Mesothelial cell of epicardium (in vitro differentiated cells): Measurements from ENCODE around the gene CEP78. TPM values are rescaled to one million over a fixed set of nuclear protein-coding genes. Genes with fewer than 3 reads are reported as not detected.

Source experiments
- DNase-seq, 2 experiments: peaks; one replicate each; pipeline ENCODE4 v3.0.0; 2021; ENCODE audit warnings: low spot score in 2 of 2; ENCODE audit not compliant: unreplicated experiment in 2 of 2
- H3K27ac Mint-ChIP-seq: 2 replicates; pipeline ENCODE4 v1.8.0; 2021; ENCODE audit warnings: mixed read lengths
- H3K27me3 Mint-ChIP-seq: 2 replicates; pipeline ENCODE4 v1.8.0; 2021; ENCODE audit warnings: low read depth, mixed read lengths
- H3K36me3 Mint-ChIP-seq: 2 replicates; pipeline ENCODE4 v1.8.0; 2021; ENCODE audit warnings: mixed read lengths
- H3K4me1 Mint-ChIP-seq: 2 replicates; pipeline ENCODE4 v1.8.0; 2021; ENCODE audit warnings: mixed read lengths
- H3K4me3 Mint-ChIP-seq: 2 replicates; pipeline ENCODE4 v1.8.0; 2021; ENCODE audit warnings: mild to moderate bottlenecking, moderate library complexity, mixed read lengths
- H3K9me3 Mint-ChIP-seq: 2 replicates; pipeline ENCODE4 v1.8.0; 2021; ENCODE audit warnings: mixed read lengths
- CTCF ChIP-seq: fragments of 200-600 bp; sonication (generic); IDR thresholded peaks from one replicate; pipeline ENCODE4 v1.5.0; 2021; ENCODE audit warnings: antibody characterized with exemption; ENCODE audit not compliant: unreplicated experiment
- total RNA-seq: library from RNA; stranded (reverse); gene quantifications from 3 replicates; pipeline ENCODE4 v1.2.1, GENCODE V29; 2021

Gene CEP78
- total RNA-seq, 1 donor from 2014 or later: 40.9 TPM

GRCh38 chr9:78210841-78211301, 25.0 kb upstream of the CEP78 start:
- no peak for TF ChIP-seq CTCF

GRCh38 chr9:78212868-78213267, 23.0 kb upstream of the CEP78 start:
- H3K4me3 Mint-ChIP-seq: no peak overlapping the region
- H3K4me1 Mint-ChIP-seq: peaks cover 3% of the 10 kb centered on the region

More at GRCh38 chr9:78210841-78211301, 25.0 kb upstream of the CEP78 start:
- peaks cover 10% of the 10 kb centered on the region for H3K27me3 Mint-ChIP-seq
- peaks cover 4% of the 10 kb centered on the region for H3K4me1 Mint-ChIP-seq
- no peaks in the 10 kb centered on the region for H3K9me3 Mint-ChIP-seq
- no peaks in the 10 kb centered on the region for H3K36me3 Mint-ChIP-seq
- no peak overlapping the region for H3K4me3 Mint-ChIP-seq
- H3K27ac Mint-ChIP-seq: no peak overlapping the region
- DNase-seq: no peak

GRCh38 chr9:78213712-78214111, 22.2 kb upstream of the CEP78 start:
- no peak for DNase-seq
- H3K27ac Mint-ChIP-seq: no peak overlapping the region

More at GRCh38 chr9:78212868-78213267, 23.0 kb upstream of the CEP78 start:
- Mint-ChIP-seq H3K36me3 (no peaks in the 10 kb centered on the region), H3K9me3 (no peaks in the 10 kb centered on the region), H3K27me3 (peaks cover 10% of the 10 kb centered on the region), H3K27ac (no peak overlapping the region)
- no peak for DNase-seq
- TF ChIP-seq CTCF: no peak

GRCh38 chr9:78214492-78214891, 21.4 kb upstream of the CEP78 start:
- Mint-ChIP-seq H3K9me3 (no peaks in the 10 kb centered on the region), H3K4me3 (no peak overlapping the region), H3K27ac (no peak overlapping the region), H3K36me3 (no peaks in the 10 kb centered on the region), H3K4me1 (peaks cover 1% of the 10 kb centered on the region), H3K27me3 (peaks cover 5% of the 10 kb centered on the region)
- no peak for DNase-seq
- TF ChIP-seq CTCF: no peak

More at GRCh38 chr9:78213712-78214111, 22.2 kb upstream of the CEP78 start:
- peaks cover 10% of the 10 kb centered on the region for H3K27me3 Mint-ChIP-seq
- no peaks in the 10 kb centered on the region for H3K36me3 Mint-ChIP-seq
- H3K4me1 Mint-ChIP-seq: peaks cover 1% of the 10 kb centered on the region
- TF ChIP-seq CTCF: no peak
- H3K9me3 Mint-ChIP-seq: no peaks in the 10 kb centered on the region
- H3K4me3 Mint-ChIP-seq: no peak overlapping the region

- Mint-ChIP-seq H3K27ac (no peak overlapping the region), H3K9me3 (no peaks in the 10 kb centered on the region)
- no peak for DNase-seq
These were observed 20.2 kb upstream of the CEP78 start for GRCh38 chr9:78215706-78216105.

More at GRCh38 chr9:78215706-78216105, 20.2 kb upstream of the CEP78 start:
- no peak for TF ChIP-seq CTCF
- Mint-ChIP-seq H3K4me3 (no peak overlapping the region), H3K4me1 (peaks cover 1% of the 10 kb centered on the region), H3K36me3 (no peaks in the 10 kb centered on the region), H3K27me3 (peaks cover 1% of the 10 kb centered on the region)
